ENCODE results near the gene LGR6. TPM values are rescaled to one million over a fixed set of nuclear protein-coding genes. Genes with fewer than 3 reads are reported as not detected.

LGR6 gene
- total and polyA plus RNA-seq, 2 donors (not counting 1 experiment from before 2014, with no cell fraction given) = 0.28 TPM; not detected in 1

- intact Hi-C loops (cut with micrococcal nuclease) = no loop called here
- H3K9me3 ChIP-seq (ENCODE audit: control extremely low read depth in 1 of 3, control insufficient read depth in 2 of 3, insufficient read depth in 1 of 3, low read length in 2 of 3) = peaks cover 0 to 5% (median 0%) of the 10 kb centered on the region in 3 donors
- no peaks in the 10 kb centered on the region for H4K20me1 ChIP-seq (ENCODE audit: control insufficient read depth, insufficient read depth, low read length, poor library complexity, severe bottlenecking)
- H3K4me3 ChIP-seq (ENCODE audit: control extremely low read depth in 1 of 5, extremely low read depth in 1 of 5, insufficient read depth in 1 of 5, low read depth in 2 of 5, low read length in 4 of 5) = no peak overlapping the region
- H3K36me3 ChIP-seq (replicated peaks in 1 of 2; ENCODE audit: control extremely low read depth in 1 of 2, control insufficient read depth in 1 of 2, extremely low read depth in 1 of 2, insufficient read depth in 2 of 2, low read length in 1 of 2) = no peaks in the 10 kb centered on the region
- peaks cover 0 to 18% (median 3%) of the 10 kb centered on the region in 4 experiments for H3K27me3 ChIP-seq (replicated peaks in 1 of 4; ENCODE audit: control extremely low read depth in 1 of 4, control insufficient read depth in 3 of 4, insufficient read depth in 4 of 4, low read length in 3 of 4)
- TF ChIP-seq CTCF (IDR thresholded peaks at IDR 0.05) (no peak), EZH2 (IDR thresholded peaks at IDR 0.05; ENCODE audit: borderline replicate concordance, insufficient read depth, low read depth, low read length, poor library complexity, severe bottlenecking) (no peak)
- Mint-ChIP-seq H3K27me3 (peaks cover 34% of the 10 kb centered on the region), H3K4me3 (no peak overlapping the region), H3K9me3 (ENCODE audit: insufficient read depth) (no peaks in the 10 kb centered on the region), H3K4me1 (no peaks in the 10 kb centered on the region), H3K27ac (no peak overlapping the region)
- ATAC-seq (ENCODE audit: low read depth) (no peak), DNase-seq (no peak)
- no peak overlapping the region for H2AFZ ChIP-seq (ENCODE audit: insufficient read depth, low read depth, low read length, poor library complexity, severe bottlenecking)
- H3K4me2 ChIP-seq (replicated peaks; ENCODE audit: low read depth, low read length, poor library complexity, severe bottlenecking) = no peak overlapping the region
- no peak overlapping the region for H3K9ac ChIP-seq (ENCODE audit: low read length)
- no peaks in the 10 kb centered on the region for H3K79me2 ChIP-seq (ENCODE audit: control insufficient read depth, insufficient read depth, low read length)
- H3K4me1 ChIP-seq (ENCODE audit: control insufficient read depth in 2 of 2, insufficient read depth in 2 of 2, low read length in 2 of 2) = no peaks in the 10 kb centered on the region
- no peak overlapping the region for H3K27ac ChIP-seq (ENCODE audit: low read length in 2 of 2)
- POLR2A ChIA-PET = no interaction called here
- no CpG with 5 or more reads among the region's 2 CpGs for WGBS (ENCODE audit: insufficient coverage)
- CTCF ChIA-PET = no interaction called here
These were observed 40.2 kb downstream of the LGR6 start for GRCh38 chr1:202233804-202234203.

- Histone ChIP-seq H3K27me3 (replicated peaks in 1 of 4; ENCODE audit: control extremely low read depth in 1 of 4, control insufficient read depth in 3 of 4, insufficient read depth in 4 of 4, low read length in 3 of 4) (peaks cover 0 to 18% (median 3%) of the 10 kb centered on the region in 4 experiments), H4K20me1 (ENCODE audit: control insufficient read depth, insufficient read depth, low read length, poor library complexity, severe bottlenecking) (no peaks in the 10 kb centered on the region), H3K4me2 (replicated peaks; ENCODE audit: low read depth, low read length, poor library complexity, severe bottlenecking) (no peak overlapping the region), H3K36me3 (replicated peaks in 1 of 2; ENCODE audit: control extremely low read depth in 1 of 2, control insufficient read depth in 1 of 2, extremely low read depth in 1 of 2, insufficient read depth in 2 of 2, low read length in 1 of 2) (no peaks in the 10 kb centered on the region), H2AFZ (ENCODE audit: insufficient read depth, low read depth, low read length, poor library complexity, severe bottlenecking) (no peak overlapping the region), H3K4me1 (ENCODE audit: control insufficient read depth in 2 of 2, insufficient read depth in 2 of 2, low read length in 2 of 2) (no peaks in the 10 kb centered on the region), H3K4me3 (ENCODE audit: control extremely low read depth in 1 of 5, extremely low read depth in 1 of 5, insufficient read depth in 1 of 5, low read depth in 2 of 5, low read length in 4 of 5) (no peak overlapping the region), H3K79me2 (ENCODE audit: control insufficient read depth, insufficient read depth, low read length) (no peaks in the 10 kb centered on the region), H3K9me3 (ENCODE audit: control extremely low read depth in 1 of 3, control insufficient read depth in 2 of 3, insufficient read depth in 1 of 3, low read length in 2 of 3) (peaks cover 0 to 5% (median 0%) of the 10 kb centered on the region in 3 donors), H3K9ac (ENCODE audit: low read length) (no peak overlapping the region), H3K27ac (ENCODE audit: low read length in 2 of 2) (no peak overlapping the region)
- peaks cover 34% of the 10 kb centered on the region for H3K27me3 Mint-ChIP-seq
- no peak for DNase-seq
- H3K4me1 Mint-ChIP-seq = no peaks in the 10 kb centered on the region
- no peak overlapping the region for H3K4me3 Mint-ChIP-seq
- no peak for ATAC-seq (ENCODE audit: low read depth)
- intact Hi-C loops (cut with micrococcal nuclease) = no loop called here
- TF ChIP-seq CTCF (IDR thresholded peaks at IDR 0.05) (no peak), EZH2 (IDR thresholded peaks at IDR 0.05; ENCODE audit: borderline replicate concordance, insufficient read depth, low read depth, low read length, poor library complexity, severe bottlenecking) (no peak)
- ChIA-PET POLR2A (no interaction called here), CTCF (interaction anchor here (0.8 to 1.0 kb wide), 2 partner anchors 15 to 42 kb away, joined by 3 read pairs; no protein-coding TSS in a partner anchor)
- no peak overlapping the region for H3K27ac Mint-ChIP-seq
- no CpG with 5 or more reads among the region's 3 CpGs for WGBS (ENCODE audit: insufficient coverage)
- no peaks in the 10 kb centered on the region for H3K9me3 Mint-ChIP-seq (ENCODE audit: insufficient read depth)
These were observed 40.9 kb downstream of the LGR6 start for GRCh38 chr1:202234331-202235002.
